A549 treated with AZD2906 at 1 μM for 4 hours (cell line): ENCODE results near the gene IRF4. TPM values are rescaled to one million over a fixed set of nuclear protein-coding genes. Genes with fewer than 3 reads are reported as not detected.

Source experiments
- total RNA-seq: library from RNA; stranded (reverse); fragments of 200-300 nt; extraction: Qiagen RNA extraction; gene quantifications from 5 replicates; pipeline ENCODE4 v1.2.3, GENCODE V29; 2022

IRF4 gene
- total RNA-seq, result 0.17 to 0.31 TPM (median 0.26 TPM) in 5 replicates

GRCh38 chr6:391559-392440, at the start of gene IRF4:
Gene IRF4 (plus strand): TSS chr6:391752. CDS start chr6:393153, 1,401 bp downstream.

Other genes starting within 250 kb of the IRF4 start
- gene DUSP22, start 99.3 kb upstream of the IRF4 start, total RNA-seq, result 13.0 to 14.4 TPM (median 14.2 TPM) in 5 replicates